GM18909 (cell line): ENCODE measurements around the gene HEXIM2.

Experiments used
- ATAC-seq: cut with Tn5 transposase; IDR thresholded peaks from one replicate; pipeline ENCODE4 v1.9.1; 2021; ENCODE audit warnings: mild to moderate bottlenecking; ENCODE audit not compliant: unreplicated experiment, poor library complexity

The HEXIM2 gene

DNA sequence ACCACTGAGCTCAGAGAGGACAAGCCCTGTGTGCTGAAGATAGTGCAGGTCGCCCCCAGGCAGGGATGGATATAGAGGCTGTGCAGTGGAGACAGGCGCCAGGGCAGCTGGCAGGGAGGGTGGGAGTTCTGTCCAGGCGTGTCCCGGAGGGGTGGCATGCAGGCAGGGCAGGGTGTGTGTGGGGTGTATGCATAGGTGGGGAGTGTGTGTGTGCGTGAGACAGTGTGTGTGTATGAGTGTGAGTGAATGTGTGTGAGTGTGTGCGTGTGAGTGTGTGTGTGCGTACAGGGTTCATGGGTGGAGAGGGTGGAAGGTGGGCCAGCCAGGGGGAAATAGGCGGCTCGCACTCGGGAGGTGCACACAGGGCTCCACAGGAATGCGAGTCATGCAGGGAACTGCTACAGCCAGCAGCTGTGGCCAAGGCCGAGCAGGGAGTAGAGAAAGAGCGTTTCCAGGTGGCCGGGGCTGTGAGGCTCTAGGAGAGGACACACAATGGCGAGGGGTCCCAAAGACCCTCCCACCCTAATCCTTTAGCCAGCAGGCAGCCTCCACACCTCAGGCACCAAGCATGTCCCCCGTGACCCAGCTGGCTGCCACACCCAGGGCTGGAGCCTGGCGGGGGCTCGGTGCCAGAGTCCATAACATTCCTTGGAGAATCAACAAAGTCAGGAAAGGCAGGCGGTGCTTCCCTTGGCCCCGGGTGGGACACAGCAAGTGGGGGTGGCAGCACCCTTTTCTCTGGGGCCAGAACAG lies 34.0 kb upstream of the HEXIM2 start:
- no peak for ATAC-seq

DNA sequence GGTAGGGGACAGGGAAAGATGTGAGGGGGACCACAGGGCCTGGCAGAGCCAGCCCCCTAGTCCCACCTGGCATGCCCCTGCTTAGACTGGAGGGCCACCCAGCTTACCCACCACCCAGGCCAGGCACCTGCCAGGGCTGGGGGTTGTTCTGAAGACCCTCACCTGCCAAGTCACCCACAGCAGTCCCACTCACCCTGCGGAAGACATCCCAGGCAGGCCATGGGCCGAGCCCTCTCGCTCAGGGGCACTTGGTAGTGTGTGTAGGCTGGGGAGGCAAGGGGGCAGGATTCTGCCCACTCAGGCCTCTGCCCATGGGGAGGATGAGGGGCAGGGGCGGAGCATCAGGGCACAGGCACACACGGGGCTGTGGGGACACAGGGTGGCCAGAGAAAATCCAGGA lies 33.3 kb upstream of the HEXIM2 start:
- no peak for ATAC-seq

DNA sequence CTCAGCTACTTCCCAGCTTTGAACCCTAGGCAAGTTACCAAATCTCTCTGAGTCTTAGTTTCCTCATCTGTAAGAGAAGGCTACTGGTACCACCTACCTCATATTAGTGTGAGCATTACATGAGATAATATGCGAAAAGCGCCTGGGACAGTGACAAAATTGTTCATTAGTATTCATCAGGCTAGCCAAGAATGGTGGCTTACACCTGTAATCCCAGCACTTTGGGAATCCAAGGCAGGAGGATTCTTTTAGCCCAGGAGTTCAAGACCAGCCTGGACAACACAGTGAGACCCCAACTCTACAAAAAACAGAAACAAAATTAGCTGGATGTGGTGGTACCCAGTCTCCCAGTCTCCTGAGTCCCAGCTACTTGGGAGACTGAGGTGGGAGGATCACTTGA lies 32.7 kb upstream of the HEXIM2 start:
- no peak for ATAC-seq

DNA sequence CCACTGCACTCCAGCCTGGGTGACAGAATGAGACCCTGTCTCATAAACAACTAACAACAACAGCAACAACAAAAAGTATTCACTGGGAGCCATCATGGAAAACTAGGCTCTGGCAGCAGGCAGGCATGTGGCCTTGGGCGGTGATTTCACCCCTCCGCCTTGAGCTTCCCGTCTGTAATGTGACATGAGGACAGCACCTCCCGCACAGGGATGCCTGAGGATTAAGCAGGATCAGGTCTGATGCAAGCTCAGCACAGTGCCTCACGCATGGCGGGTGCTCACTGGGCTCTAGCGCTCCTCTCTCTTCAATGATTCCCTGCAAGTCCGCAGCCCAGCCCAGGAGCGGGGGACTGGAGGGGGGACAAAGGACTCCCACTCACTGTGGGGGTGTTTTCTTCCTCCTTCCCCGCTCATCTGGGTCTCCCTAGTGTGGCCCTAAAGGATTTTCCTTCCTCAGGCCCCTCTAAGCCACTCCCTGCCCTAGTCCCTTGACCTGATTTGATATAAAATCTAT lies 32.2 kb upstream of the HEXIM2 start:
- ATAC-seq, result no peak

- no peak for ATAC-seq
Measured at GRCh38 chr17:45129940-45130680, 31.6 kb upstream of the HEXIM2 start.

GRCh38 chr17:45130681-45131615 lies 30.7 kb upstream of the HEXIM2 start:
- ATAC-seq, result no peak

DNA sequence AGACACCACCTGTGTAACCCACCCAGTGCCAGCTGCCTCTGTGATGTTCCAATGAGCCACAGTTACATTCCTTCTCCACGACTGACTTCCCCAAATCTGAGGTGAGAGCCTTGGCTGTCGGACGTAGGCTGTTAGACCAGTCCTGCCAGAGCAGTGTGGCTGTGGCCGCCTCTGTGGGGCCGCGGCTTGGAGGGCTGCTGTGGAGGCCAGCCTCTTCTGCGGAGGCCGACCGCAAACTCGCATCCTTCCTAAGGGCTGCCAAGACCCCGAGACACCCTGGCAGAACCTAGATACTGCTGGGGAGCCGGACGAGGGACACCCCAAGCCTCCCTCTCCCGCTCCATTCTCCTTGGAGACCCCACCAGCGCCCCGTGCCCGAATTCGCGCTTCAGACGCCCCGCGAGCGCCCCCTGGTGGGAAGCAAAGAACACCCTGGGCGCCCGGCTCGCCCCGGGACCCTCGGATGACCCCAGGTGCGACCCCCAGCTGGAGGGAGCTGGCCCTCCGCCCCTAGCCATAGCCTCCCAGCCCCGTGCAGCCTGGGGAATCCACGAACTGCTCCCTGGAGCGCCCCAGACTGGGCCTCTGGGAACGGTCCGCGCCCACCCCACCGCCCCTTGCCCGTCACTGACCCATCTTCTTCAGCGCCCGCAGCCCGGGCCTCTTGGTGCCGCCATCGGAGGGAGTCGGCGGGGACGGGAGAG lies 29.9 kb upstream of the HEXIM2 start:
- peak; percentile 3 for ATAC-seq

DNA sequence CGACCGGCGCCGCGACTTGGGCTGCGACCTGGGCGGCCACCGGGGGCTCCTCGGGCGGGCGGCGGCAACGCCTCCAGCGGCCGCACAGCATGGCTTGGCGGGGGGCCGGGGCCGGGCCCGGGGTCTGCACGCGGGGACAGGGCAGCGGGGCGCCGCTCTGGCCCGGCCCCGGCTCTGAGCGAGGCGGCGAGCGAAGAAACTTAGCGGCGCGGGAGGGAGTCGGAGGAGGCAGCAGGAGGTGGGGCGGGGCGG lies 29.4 kb upstream of the HEXIM2 start, which contains the start of gene PLCD3:
Gene PLCD3 (minus strand): TSS at position 196 of the 252 bp plus-strand sequence. CDS start 105 bp downstream, at position 91.
- no peak for ATAC-seq

- ATAC-seq, result peak; percentile 33
Measured at GRCh38 chr17:45132572-45133463, 28.9 kb upstream of the HEXIM2 start.

- peak; percentile 71 for ATAC-seq
Measured at GRCh38 chr17:45135192-45135977, 26.3 kb upstream of the HEXIM2 start, which contains the start of gene ACBD4. Gene ACBD4 (plus strand): TSS chr17:45135687. CDS start chr17:45136145, 458 bp downstream.

DNA sequence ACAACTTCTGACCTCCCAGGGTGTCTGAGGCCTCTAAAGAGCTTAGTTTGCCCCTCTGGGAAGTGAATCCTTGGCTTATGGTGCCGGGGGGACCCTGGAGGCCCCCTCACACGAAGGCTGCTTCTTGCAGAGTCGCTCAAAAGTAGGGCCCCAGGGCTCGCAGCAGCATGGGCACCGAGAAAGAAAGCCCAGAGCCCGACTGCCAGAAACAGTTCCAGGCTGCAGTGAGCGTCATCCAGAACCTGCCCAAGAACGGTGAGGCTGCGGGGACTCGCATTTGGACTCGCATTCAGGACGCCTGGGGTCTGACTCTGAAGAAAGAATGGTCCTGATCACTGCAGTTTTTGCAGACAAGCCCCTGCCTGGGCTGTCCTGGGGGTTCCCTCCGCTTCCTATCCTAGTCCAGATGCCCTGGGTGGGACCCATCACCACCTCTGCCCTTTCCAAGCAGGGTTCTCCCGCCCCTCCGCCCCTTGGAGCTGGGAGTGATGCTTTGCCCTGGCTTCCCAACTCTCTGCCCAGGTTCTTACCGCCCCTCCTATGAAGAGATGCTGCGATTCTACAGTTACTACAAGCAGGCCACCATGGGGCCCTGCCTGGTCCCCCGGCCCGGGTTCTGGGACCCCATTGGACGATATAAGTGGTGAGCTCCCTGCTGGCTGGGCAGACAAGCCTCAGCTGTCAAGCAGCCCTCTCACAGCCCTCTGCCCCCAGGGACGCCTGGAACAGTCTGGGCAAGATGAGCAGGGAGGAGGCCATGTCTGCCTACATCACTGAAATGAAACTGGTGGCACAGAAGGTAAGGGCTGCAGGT lies 25.5 kb upstream of the HEXIM2 start:
- no peak for ATAC-seq

DNA sequence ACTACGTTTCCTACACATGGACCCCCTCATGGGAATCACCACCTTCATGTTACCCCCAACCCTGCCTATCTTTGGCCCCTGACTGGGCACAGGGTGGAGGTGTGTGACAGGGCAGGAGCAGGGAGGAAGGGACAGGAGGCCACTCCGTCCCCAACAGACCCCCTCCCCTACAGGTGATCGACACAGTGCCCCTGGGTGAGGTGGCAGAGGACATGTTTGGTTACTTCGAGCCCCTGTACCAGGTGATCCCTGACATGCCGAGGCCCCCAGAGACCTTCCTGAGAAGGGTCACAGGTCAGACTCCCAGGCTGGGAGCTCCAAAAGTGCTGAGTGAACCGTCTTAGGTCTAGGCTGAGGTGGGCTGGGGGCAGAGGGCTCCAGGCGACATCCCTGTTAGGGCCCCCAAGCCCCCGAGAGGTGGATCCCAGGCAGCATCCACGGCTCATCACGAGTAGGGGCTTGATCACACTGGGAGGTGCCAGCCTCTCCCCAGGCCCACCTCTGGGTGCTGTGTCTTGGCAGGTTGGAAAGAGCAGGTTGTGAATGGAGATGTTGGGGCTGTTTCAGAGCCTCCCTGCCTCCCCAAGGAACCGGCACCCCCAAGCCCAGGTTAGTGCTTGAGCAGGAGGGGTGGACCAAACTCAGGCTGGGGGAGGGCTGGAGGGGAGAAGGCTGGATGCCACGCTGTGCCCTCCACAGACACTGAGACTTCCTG lies 24.7 kb upstream of the HEXIM2 start:
- ATAC-seq, result no peak

DNA sequence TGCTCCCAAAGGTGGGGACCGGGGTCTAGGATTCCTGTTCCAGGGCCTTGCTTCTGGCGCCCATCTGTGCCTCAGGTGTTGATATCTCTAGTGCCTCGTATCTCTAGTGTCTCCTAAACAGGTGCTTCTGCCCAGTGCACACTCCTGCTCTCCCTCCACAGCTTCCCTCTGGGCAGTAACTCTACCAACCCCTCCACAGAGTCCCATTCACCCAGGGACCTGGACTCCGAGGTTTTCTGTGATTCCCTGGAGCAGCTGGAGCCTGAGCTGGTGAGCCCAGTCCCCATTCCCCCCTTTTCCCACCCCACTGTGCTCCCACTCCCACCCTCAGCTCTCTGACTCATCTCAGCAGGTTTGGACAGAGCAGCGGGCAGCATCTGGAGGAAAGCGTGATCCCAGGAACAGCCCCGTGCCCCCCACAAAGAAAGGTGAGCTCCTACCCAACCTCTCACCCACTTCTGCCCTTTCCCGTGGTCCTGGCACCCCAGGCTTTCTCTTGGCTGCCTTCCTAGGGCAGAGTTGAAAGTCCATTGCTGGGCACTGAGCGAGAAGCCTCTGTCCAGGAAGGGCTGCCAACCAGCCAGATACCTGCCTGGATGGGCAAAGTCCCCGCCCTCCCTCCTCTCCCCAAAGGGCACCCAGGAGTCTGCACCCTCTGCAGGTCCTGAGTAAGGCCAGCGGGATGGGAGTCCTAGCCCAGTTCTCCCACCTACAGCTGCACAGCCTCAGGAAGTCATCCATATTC lies 23.9 kb upstream of the HEXIM2 start:
- ATAC-seq, result no peak

DNA sequence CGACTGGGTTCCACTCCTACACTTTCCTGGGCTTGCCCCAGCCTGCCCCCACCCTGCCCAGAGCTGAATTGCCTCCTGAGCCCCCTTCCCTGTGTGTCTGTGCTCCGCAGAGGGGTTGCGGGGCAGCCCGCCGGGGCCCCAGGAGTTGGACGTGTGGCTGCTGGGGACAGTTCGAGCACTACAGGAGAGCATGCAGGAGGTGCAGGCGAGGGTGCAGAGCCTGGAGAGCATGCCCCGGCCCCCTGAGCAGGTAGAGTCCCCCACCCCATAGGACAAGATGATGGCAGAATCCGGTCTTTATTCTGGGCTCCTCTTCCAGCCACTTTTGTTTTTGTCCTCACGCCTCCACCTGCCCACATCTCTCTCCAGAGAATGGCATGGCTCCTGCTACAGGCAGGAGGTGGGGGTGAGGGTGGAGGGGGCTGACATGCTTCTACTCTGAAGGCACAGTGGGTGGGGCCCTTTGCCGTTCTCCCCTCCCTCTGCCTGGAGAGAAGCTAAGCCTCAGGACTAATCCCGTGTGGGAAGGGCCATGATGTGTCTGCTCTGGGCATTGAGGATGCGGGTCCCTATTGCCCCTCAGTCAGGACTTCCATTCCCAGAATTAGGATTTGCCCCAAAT lies 22.7 kb upstream of the HEXIM2 start:
- no peak for ATAC-seq

- ATAC-seq, result no peak
Measured at GRCh38 chr17:45139533-45139920, 22.1 kb upstream of the HEXIM2 start.
